Breast epithelium (tissue), 3 donors: ENCODE measurements around the gene RPS6KA4.

Source experiments
- CTCF ChIP-seq, 3 donors: fragments of 450-650 bp; IDR thresholded peaks; one replicate each; pipeline ENCODE4 v1.5.1; 2016 to 2017; ENCODE audit warnings: antibody characterized with exemption in 3 of 3, mild to moderate bottlenecking in 3 of 3, moderate library complexity in 3 of 3
- POLR2A ChIP-seq: fragments of 450-650 bp; IDR thresholded peaks from one replicate; pipeline ENCODE4 v1.6.1; 2016; ENCODE audit warnings: antibody characterized with exemption, mild to moderate bottlenecking, moderate library complexity
- POLR2AphosphoS5 ChIP-seq, 3 donors: sonication (generic); formaldehyde crosslinking; IDR thresholded peaks; one replicate each; pipeline ENCODE4 v1.6.1; 2017; ENCODE audit warnings: antibody characterized with exemption in 3 of 3

DNA sequence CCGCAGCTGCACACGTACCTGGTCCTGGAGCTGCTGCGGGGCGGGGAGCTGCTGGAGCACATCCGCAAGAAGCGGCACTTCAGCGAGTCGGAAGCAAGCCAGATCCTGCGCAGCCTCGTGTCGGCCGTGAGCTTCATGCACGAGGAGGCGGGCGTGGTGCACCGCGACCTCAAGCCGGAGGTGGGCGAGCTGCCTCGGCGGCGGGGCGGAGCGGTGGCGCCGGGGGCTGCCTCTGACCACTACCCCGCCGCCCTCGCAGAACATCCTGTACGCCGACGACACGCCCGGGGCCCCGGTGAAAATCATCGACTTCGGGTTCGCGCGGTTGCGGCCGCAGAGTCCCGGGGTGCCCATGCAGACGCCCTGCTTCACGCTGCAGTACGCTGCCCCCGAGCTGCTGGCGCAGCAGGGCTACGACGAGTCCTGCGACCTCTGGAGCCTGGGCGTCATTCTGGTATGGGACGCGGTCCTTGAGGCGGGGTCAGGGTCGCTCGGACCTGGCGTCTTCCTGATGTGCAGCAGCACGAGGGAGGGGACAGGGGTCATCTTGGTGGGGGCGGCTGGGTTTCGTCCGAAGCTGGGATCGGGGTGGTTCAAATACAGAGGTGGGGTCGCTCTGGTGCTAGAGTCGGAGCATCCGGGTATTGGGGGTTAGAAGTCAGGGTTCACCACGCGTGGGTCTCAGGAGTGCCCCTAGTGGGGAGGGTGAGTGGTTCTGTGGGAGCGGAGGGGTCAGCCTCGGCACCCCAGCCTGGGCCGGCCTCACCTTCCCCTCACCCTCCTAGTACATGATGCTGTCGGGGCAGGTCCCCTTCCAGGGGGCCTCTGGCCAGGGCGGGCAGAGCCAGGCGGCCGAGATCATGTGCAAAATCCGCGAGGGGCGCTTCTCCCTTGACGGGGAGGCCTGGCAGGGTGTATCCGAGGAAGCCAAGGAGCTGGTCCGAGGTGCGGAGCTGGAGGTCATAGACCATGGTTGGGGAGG is 10.8 kb downstream of the RPS6KA4 start:
- TF ChIP-seq POLR2AphosphoS5 (IDR thresholded peaks at IDR 0.05) (no peak), CTCF (IDR thresholded peaks at IDR 0.05) (no peak), POLR2A (no peak)
